ENCODE results near the gene ATP2B2. TPM values are rescaled to one million over a fixed set of nuclear protein-coding genes. Genes with fewer than 3 reads are reported as not detected.

Gene ATP2B2
- total RNA-seq, 1 experiment from 2014 or later: not detected

DNA sequence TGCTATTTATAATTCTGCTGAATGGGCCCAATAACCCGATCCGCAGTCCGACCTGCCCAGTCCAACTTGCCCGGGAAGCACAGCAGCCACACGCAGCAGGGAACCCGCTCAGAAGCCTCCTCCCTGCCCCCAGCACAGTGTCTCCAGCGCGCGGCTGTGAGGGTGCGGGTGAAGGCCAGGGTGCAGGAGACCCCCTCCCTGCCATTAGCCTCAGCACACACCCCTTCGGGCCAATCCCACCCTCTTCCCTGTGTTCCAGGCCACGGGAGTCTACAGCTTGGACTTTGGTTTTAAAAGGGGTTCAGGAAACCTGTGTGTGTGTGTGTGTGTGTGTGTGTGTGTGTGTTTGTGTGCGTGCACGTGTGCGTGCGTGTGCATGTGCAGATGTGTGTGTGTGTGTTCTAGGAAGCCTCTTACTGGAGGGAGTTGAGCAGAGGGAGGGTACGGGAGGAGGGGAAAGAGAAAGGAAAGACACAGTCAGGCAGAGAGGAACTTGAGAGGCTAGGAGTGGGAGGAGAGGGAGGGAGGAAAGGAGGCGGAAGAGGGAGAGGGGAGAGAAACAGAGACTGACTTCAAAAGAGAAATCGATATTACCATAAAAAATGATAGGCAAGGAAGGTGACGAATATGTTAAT lies 34.2 kb downstream of the ATP2B2 start:
- ChIA-PET CTCF (no interaction called here), POLR2A (no interaction called here)
- no TSS peak for BruUV-seq (replicated peaks)
- DNase-seq (ENCODE audit: unreplicated experiment): no peak
- H3K9me3 Mint-ChIP-seq (ENCODE audit: unreplicated experiment): no peaks in the 10 kb centered on the region
- TF ChIP-seq, protein P1, sequence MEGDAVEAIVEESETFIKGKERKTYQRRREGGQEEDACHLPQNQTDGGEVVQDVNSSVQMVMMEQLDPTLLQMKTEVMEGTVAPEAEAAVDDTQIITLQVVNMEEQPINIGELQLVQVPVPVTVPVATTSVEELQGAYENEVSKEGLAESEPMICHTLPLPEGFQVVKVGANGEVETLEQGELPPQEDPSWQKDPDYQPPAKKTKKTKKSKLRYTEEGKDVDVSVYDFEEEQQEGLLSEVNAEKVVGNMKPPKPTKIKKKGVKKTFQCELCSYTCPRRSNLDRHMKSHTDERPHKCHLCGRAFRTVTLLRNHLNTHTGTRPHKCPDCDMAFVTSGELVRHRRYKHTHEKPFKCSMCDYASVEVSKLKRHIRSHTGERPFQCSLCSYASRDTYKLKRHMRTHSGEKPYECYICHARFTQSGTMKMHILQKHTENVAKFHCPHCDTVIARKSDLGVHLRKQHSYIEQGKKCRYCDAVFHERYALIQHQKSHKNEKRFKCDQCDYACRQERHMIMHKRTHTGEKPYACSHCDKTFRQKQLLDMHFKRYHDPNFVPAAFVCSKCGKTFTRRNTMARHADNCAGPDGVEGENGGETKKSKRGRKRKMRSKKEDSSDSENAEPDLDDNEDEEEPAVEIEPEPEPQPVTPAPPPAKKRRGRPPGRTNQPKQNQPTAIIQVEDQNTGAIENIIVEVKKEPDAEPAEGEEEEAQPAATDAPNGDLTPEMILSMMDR (IDR thresholded peaks at IDR 0.05; ENCODE audit: unreplicated experiment): no peak
- peaks cover 45% of the 10 kb centered on the region for H3K27me3 Mint-ChIP-seq (ENCODE audit: insufficient read depth, unreplicated experiment)
- intact Hi-C loops (cut with micrococcal nuclease): no loop called here
- H3K4me3 Mint-ChIP-seq (ENCODE audit: unreplicated experiment): no peak overlapping the region
- H3K36me3 Mint-ChIP-seq (ENCODE audit: insufficient read depth, unreplicated experiment): no peaks in the 10 kb centered on the region
- no peaks in the 10 kb centered on the region for H3K4me1 Mint-ChIP-seq (ENCODE audit: insufficient read depth, unreplicated experiment)
- H3K27ac Mint-ChIP-seq (ENCODE audit: low read depth, unreplicated experiment): no peak overlapping the region

GRCh38 chr3:10470120-10471053 lies 35.0 kb downstream of the ATP2B2 start:
- TF ChIP-seq, protein P1 (IDR thresholded peaks at IDR 0.05; ENCODE audit: unreplicated experiment): no peak
- H3K9me3 Mint-ChIP-seq (ENCODE audit: unreplicated experiment): no peaks in the 10 kb centered on the region
- H3K4me1 Mint-ChIP-seq (ENCODE audit: insufficient read depth, unreplicated experiment): no peaks in the 10 kb centered on the region
- H3K27ac Mint-ChIP-seq (ENCODE audit: low read depth, unreplicated experiment): no peak overlapping the region
- intact Hi-C loops (cut with micrococcal nuclease): no loop called here
- H3K36me3 Mint-ChIP-seq (ENCODE audit: insufficient read depth, unreplicated experiment): no peaks in the 10 kb centered on the region
- ChIA-PET POLR2A (no interaction called here), CTCF (interaction anchor here (0.5 kb wide), 1 partner anchor 39 kb away, joined by 3 read pairs; no protein-coding TSS in a partner anchor)
- BruUV-seq (replicated peaks): no TSS peak
- H3K4me3 Mint-ChIP-seq (ENCODE audit: unreplicated experiment): no peak overlapping the region
- peaks cover 45% of the 10 kb centered on the region for H3K27me3 Mint-ChIP-seq (ENCODE audit: insufficient read depth, unreplicated experiment)
- DNase-seq (ENCODE audit: unreplicated experiment): no peak

DNA sequence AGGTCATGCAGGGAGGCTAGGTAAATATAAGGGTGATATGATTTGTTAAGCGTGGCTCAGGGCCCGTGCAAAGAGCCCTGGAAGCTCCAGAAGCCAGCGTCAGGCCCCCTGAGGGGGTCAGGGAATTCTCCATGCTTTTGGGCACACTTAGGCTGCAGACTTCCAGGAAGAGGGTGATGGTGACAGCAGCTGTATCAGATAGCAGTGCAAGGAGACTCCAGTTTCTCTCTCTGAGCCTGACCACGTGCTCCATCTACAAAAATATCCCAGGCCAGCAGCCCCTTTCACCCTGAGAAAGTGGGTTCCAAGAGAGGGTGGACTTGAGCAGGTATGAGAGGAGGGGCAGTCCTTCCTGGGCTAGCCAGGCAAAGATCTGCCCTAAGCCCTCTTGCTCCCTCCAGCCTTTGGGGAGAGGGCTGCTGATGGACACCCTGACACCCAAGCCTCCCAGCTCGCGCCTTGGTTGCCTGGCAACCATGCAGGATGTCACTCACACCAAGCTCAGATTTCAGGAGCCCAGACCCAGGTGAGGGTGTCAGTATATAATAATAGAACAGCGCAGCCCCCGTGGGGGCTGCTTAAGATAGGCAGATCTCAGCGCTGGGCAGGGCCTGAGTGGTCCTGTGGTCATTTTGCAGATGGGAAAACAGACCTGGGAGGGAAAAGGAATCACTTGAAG lies 35.8 kb downstream of the ATP2B2 start:
- no peak overlapping the region for H3K27ac Mint-ChIP-seq (ENCODE audit: low read depth, unreplicated experiment)
- H3K9me3 Mint-ChIP-seq (ENCODE audit: unreplicated experiment): no peaks in the 10 kb centered on the region
- POLR2A ChIA-PET: no interaction called here
- no peaks in the 10 kb centered on the region for H3K4me1 Mint-ChIP-seq (ENCODE audit: insufficient read depth, unreplicated experiment)
- H3K27me3 Mint-ChIP-seq (ENCODE audit: insufficient read depth, unreplicated experiment): peaks cover 40% of the 10 kb centered on the region
- no peak overlapping the region for H3K4me3 Mint-ChIP-seq (ENCODE audit: unreplicated experiment)
- no peaks in the 10 kb centered on the region for H3K36me3 Mint-ChIP-seq (ENCODE audit: insufficient read depth, unreplicated experiment)
- no TSS peak for BruUV-seq (replicated peaks)
- CTCF ChIA-PET: no interaction called here
- DNase-seq (ENCODE audit: unreplicated experiment): no peak
- TF ChIP-seq, protein P1 (IDR thresholded peaks at IDR 0.05; ENCODE audit: unreplicated experiment): no peak
- intact Hi-C loops (cut with micrococcal nuclease): no loop called here
